Measurements from ENCODE around the gene KCNK5. TPM values are rescaled to one million over a fixed set of nuclear protein-coding genes. Genes with fewer than 3 reads are reported as not detected.
A peak's percentile ranks its signal among the peaks of the same experiment; 100 is the strongest.

The KCNK5 gene
- total and polyA plus RNA-seq, 2 donors (not counting 1 experiment from before 2014, with no cell fraction given) = 0.07 TPM; not detected in 1

GRCh38 chr6:39193201-39193791 lies 36.0 kb downstream of the KCNK5 start:
- ATAC-seq (ENCODE audit: low read depth) (no peak), DNase-seq (no peak)
- H3K4me3 Mint-ChIP-seq = no peak overlapping the region
- no peak overlapping the region for H3K4me3 ChIP-seq (ENCODE audit: control extremely low read depth in 1 of 5, extremely low read depth in 1 of 5, insufficient read depth in 1 of 5, low read depth in 2 of 5, low read length in 4 of 5)
- no peak overlapping the region for H3K4me2 ChIP-seq (replicated peaks; ENCODE audit: low read depth, low read length, poor library complexity, severe bottlenecking)
- H3K27me3 ChIP-seq (replicated peaks in 1 of 4; ENCODE audit: control extremely low read depth in 1 of 4, control insufficient read depth in 3 of 4, insufficient read depth in 4 of 4, low read length in 3 of 4) = peaks cover 0 to 39% (median 7%) of the 10 kb centered on the region in 4 experiments
- H3K79me2 ChIP-seq (ENCODE audit: control insufficient read depth, insufficient read depth, low read length) = no peaks in the 10 kb centered on the region
- H3K4me1 ChIP-seq (ENCODE audit: control insufficient read depth in 2 of 2, insufficient read depth in 2 of 2, low read length in 2 of 2) = peaks cover 21 to 23% of the 10 kb centered on the region in 2 donors
- H3K9ac ChIP-seq (ENCODE audit: low read length) = no peak overlapping the region
- TF ChIP-seq EZH2 (IDR thresholded peaks at IDR 0.05; ENCODE audit: borderline replicate concordance, insufficient read depth, low read depth, low read length, poor library complexity, severe bottlenecking) (no peak), CTCF (IDR thresholded peaks at IDR 0.05) (no peak)
- POLR2A ChIA-PET = no interaction called here
- H3K27ac Mint-ChIP-seq = peak overlapping the region; percentile 15
- no peak overlapping the region for H2AFZ ChIP-seq (ENCODE audit: insufficient read depth, low read depth, low read length, poor library complexity, severe bottlenecking)
- no peaks in the 10 kb centered on the region for H3K9me3 Mint-ChIP-seq (ENCODE audit: insufficient read depth)
- no peaks in the 10 kb centered on the region for H4K20me1 ChIP-seq (ENCODE audit: control insufficient read depth, insufficient read depth, low read length, poor library complexity, severe bottlenecking)
- CTCF ChIA-PET = no interaction called here
- intact Hi-C loops (cut with micrococcal nuclease) = no loop called here
- no peaks in the 10 kb centered on the region for H3K36me3 ChIP-seq (replicated peaks in 1 of 2; ENCODE audit: control extremely low read depth in 1 of 2, control insufficient read depth in 1 of 2, extremely low read depth in 1 of 2, insufficient read depth in 2 of 2, low read length in 1 of 2)
- peaks cover 50% of the 10 kb centered on the region for H3K27me3 Mint-ChIP-seq
- no peak overlapping the region for H3K27ac ChIP-seq (ENCODE audit: low read length in 2 of 2)
- H3K9me3 ChIP-seq (ENCODE audit: control extremely low read depth in 1 of 3, control insufficient read depth in 2 of 3, insufficient read depth in 1 of 3, low read length in 2 of 3) = peaks cover 0 to 14% (median 0%) of the 10 kb centered on the region in 3 donors
- 67% methylated on average over 1 of the region's 2 CpGs for WGBS (ENCODE audit: insufficient coverage)
- peaks cover 19% of the 10 kb centered on the region for H3K4me1 Mint-ChIP-seq

- TF ChIP-seq EZH2 (IDR thresholded peaks at IDR 0.05; ENCODE audit: borderline replicate concordance, insufficient read depth, low read depth, low read length, poor library complexity, severe bottlenecking) = no peak
- no peak for TF ChIP-seq CTCF (IDR thresholded peaks at IDR 0.05)
- WGBS (ENCODE audit: insufficient coverage) = 88% methylated on average over 6 of the region's 6 CpGs
- Mint-ChIP-seq H3K4me1 (peaks cover 14% of the 10 kb centered on the region), H3K27me3 (peaks cover 50% of the 10 kb centered on the region), H3K27ac (no peak overlapping the region), H3K9me3 (ENCODE audit: insufficient read depth) (no peaks in the 10 kb centered on the region), H3K4me3 (no peak overlapping the region)
- intact Hi-C loops (cut with micrococcal nuclease) = no loop called here
- DNase-seq = no peak
- no peak overlapping the region for H3K4me3 ChIP-seq (ENCODE audit: control extremely low read depth in 1 of 5, extremely low read depth in 1 of 5, insufficient read depth in 1 of 5, low read depth in 2 of 5, low read length in 4 of 5)
- H3K9me3 ChIP-seq (ENCODE audit: control extremely low read depth in 1 of 3, control insufficient read depth in 2 of 3, insufficient read depth in 1 of 3, low read length in 2 of 3) = peaks cover 0 to 14% (median 0%) of the 10 kb centered on the region in 3 donors
- no peak for ATAC-seq (ENCODE audit: low read depth)
- no peaks in the 10 kb centered on the region for H3K79me2 ChIP-seq (ENCODE audit: control insufficient read depth, insufficient read depth, low read length)
- H3K4me1 ChIP-seq (ENCODE audit: control insufficient read depth in 2 of 2, insufficient read depth in 2 of 2, low read length in 2 of 2) = peaks cover 16 to 17% of the 10 kb centered on the region in 2 donors
- no peak overlapping the region for H3K4me2 ChIP-seq (replicated peaks; ENCODE audit: low read depth, low read length, poor library complexity, severe bottlenecking)
- no peak overlapping the region for H3K9ac ChIP-seq (ENCODE audit: low read length)
- CTCF ChIA-PET = no interaction called here
- POLR2A ChIA-PET = no interaction called here
- H3K36me3 ChIP-seq (replicated peaks in 1 of 2; ENCODE audit: control extremely low read depth in 1 of 2, control insufficient read depth in 1 of 2, extremely low read depth in 1 of 2, insufficient read depth in 2 of 2, low read length in 1 of 2) = no peaks in the 10 kb centered on the region
- H2AFZ ChIP-seq (ENCODE audit: insufficient read depth, low read depth, low read length, poor library complexity, severe bottlenecking) = no peak overlapping the region
- no peak overlapping the region for H3K27ac ChIP-seq (ENCODE audit: low read length in 2 of 2)
- H3K27me3 ChIP-seq (replicated peaks in 1 of 4; ENCODE audit: control extremely low read depth in 1 of 4, control insufficient read depth in 3 of 4, insufficient read depth in 4 of 4, low read length in 3 of 4) = peaks cover 0 to 39% (median 7%) of the 10 kb centered on the region in 4 experiments
- H4K20me1 ChIP-seq (ENCODE audit: control insufficient read depth, insufficient read depth, low read length, poor library complexity, severe bottlenecking) = no peaks in the 10 kb centered on the region
These were observed 36.5 kb downstream of the KCNK5 start for GRCh38 chr6:39192736-39193135.
